CD14-positive monocyte (primary cell): Measurements from ENCODE around the gene GATA3. TPM values are rescaled to one million over a fixed set of nuclear protein-coding genes. Genes with fewer than 3 reads are reported as not detected.
A peak's percentile ranks its signal among the peaks of the same experiment; 100 is the strongest.

ENCODE experiments used
- DNase-seq, 3 donors: peaks; one replicate each; pipeline ENCODE4 v3.0.0-alpha.2; 2011 to 2022
- H2AFZ ChIP-seq: 2 replicates; pipeline ENCODE4 v1.6.0; 2012; ENCODE audit warnings: mild to moderate bottlenecking, low read depth, low read length, inconsistent platforms; ENCODE audit not compliant: insufficient read depth, poor library complexity, severe bottlenecking
- H3K27ac ChIP-seq, 2 donors: 1 replicate in 1 of 2; 2 replicates in 1 of 2; pipeline ENCODE4 v1.5.1; 2012 to 2013; ENCODE audit warnings: low read length in 2 of 2, control low read depth in 1 of 2, inconsistent platforms in 1 of 2, low read depth in 1 of 2, mild to moderate bottlenecking in 1 of 2
- H3K27me3 ChIP-seq, 2 donors: one replicate each; pipeline versions ENCODE4 v1.6.0 to v1.6.1; 2011 to 2013; ENCODE audit warnings: low read length in 2 of 2; ENCODE audit not compliant: control insufficient read depth in 2 of 2, insufficient read depth in 2 of 2
- H3K36me3 ChIP-seq, 2 donors: replicated peaks in 1 of 2; 1 replicate in 1 of 2; 2 replicates in 1 of 2; pipeline versions ENCODE4 v1.5.1 to v1.6.1; 2012 to 2013; ENCODE audit warnings: low read length in 2 of 2, control low read depth in 1 of 2, inconsistent platforms in 1 of 2, mild to moderate bottlenecking in 1 of 2; ENCODE audit not compliant: insufficient read depth in 2 of 2, control insufficient read depth in 1 of 2
- H3K4me1 ChIP-seq, 2 donors: 1 replicate in 1 of 2; 2 replicates in 1 of 2; pipeline versions ENCODE4 v1.5.1 to v1.6.1; 2012 to 2013; ENCODE audit warnings: low read length in 2 of 2, control low read depth in 1 of 2, inconsistent platforms in 1 of 2, mild to moderate bottlenecking in 1 of 2, moderate library complexity in 1 of 2; ENCODE audit not compliant: insufficient read depth in 2 of 2, control insufficient read depth in 1 of 2
- H3K4me2 ChIP-seq: replicated peaks from 2 replicates; pipeline ENCODE3; 2012; ENCODE audit warnings: low read length, moderate library complexity, mild to moderate bottlenecking; ENCODE audit not compliant: poor library complexity, severe bottlenecking; ENCODE audit errors: extremely low read depth
- H3K4me3 ChIP-seq, 3 experiments: fragments of 200-600 bp in 1 of 3; sonication (generic) in 1 of 3; replicated peaks in 1 of 3; 1 replicate in 2 of 3; 2 replicates in 1 of 3; pipeline ENCODE4 v1.5.1; 2011 to 2013; ENCODE audit warnings: low read length in 3 of 3, mild to moderate bottlenecking in 3 of 3, control low read depth in 2 of 3, low read depth in 2 of 3, inconsistent platforms in 1 of 3, moderate library complexity in 1 of 3
- H3K79me2 ChIP-seq: 2 replicates; pipeline ENCODE4 v1.6.0; 2012; ENCODE audit warnings: mild to moderate bottlenecking, control low read depth, inconsistent platforms, low read length, moderate library complexity; ENCODE audit not compliant: insufficient read depth
- H3K9ac ChIP-seq: 2 replicates; pipeline ENCODE4 v1.6.0; 2017; ENCODE audit warnings: low read length, mild to moderate bottlenecking; ENCODE audit not compliant: insufficient read depth, poor library complexity, severe bottlenecking
- H3K9me3 ChIP-seq, 2 donors: replicated peaks in 1 of 2; 1 replicate in 1 of 2; 2 replicates in 1 of 2; pipeline versions ENCODE4 v1.5.1 to v1.6.1; 2012 to 2013; ENCODE audit warnings: low read length in 2 of 2, control low read depth in 1 of 2; ENCODE audit not compliant: control insufficient read depth in 1 of 2, insufficient read depth in 1 of 2
- H4K20me1 ChIP-seq: 2 replicates; pipeline ENCODE4 v1.6.0; 2012; ENCODE audit warnings: mild to moderate bottlenecking, low read length, control low read depth, moderate library complexity; ENCODE audit not compliant: insufficient read depth
- H3K27ac Mint-ChIP-seq, 7 donors: one replicate each; pipeline ENCODE4 v1.8.0; 2020; ENCODE audit warnings: mild to moderate bottlenecking in 7 of 7, mixed read lengths in 7 of 7, moderate library complexity in 6 of 7, inconsistent platforms in 2 of 7
- H3K27me3 Mint-ChIP-seq, 3 donors: one replicate each; pipeline ENCODE4 v1.8.0; 2021 to 2022; ENCODE audit warnings: low read depth in 3 of 3, mild to moderate bottlenecking in 3 of 3, mixed read lengths in 3 of 3, moderate library complexity in 3 of 3, inconsistent platforms in 1 of 3
- H3K36me3 Mint-ChIP-seq, 2 donors: one replicate each; pipeline ENCODE4 v1.8.0; 2020; ENCODE audit warnings: mixed read lengths in 2 of 2, inconsistent platforms in 1 of 2, mild to moderate bottlenecking in 1 of 2
- H3K4me1 Mint-ChIP-seq: one replicate; pipeline ENCODE4 v1.8.0; 2020; ENCODE audit warnings: mild to moderate bottlenecking, mixed read lengths
- H3K4me3 Mint-ChIP-seq, 2 donors: one replicate each; pipeline ENCODE4 v1.8.0; 2020; ENCODE audit warnings: mild to moderate bottlenecking in 2 of 2, mixed read lengths in 2 of 2, moderate library complexity in 1 of 2
- H3K9me3 Mint-ChIP-seq, 7 donors: one replicate each; pipeline ENCODE4 v1.8.0; 2020 to 2022; ENCODE audit warnings: mixed read lengths in 7 of 7, mild to moderate bottlenecking in 6 of 7, moderate library complexity in 6 of 7, inconsistent platforms in 2 of 7
- WGBS: methylation state at CpG from one replicate; pipeline ENCODE4 v1.1.5; 2013; ENCODE audit warnings: missing lambda C conversion rate; ENCODE audit not compliant: insufficient coverage; 5-methylcytosine and 5-hydroxymethylcytosine counted together
- intact Hi-C, 2 donors: fragments of 100-400 bp; cut with micrococcal nuclease; formaldehyde crosslinking; loops; one replicate each; pipeline versions ENCODE4 v1.15.0 to v1.15.1; 2023
- polyA plus RNA-seq, 3 donors: library from polyadenylated mRNA; depleted of rRNA in 1 of 3; unstranded in 2 of 3; stranded (reverse) in 1 of 3; fragments of 300-500 nt in 2 of 3; fragments of >200 nt in 1 of 3; fragmentation: Illumina TruSeq in 2 of 3; gene quantifications; 1 replicate in 2 of 3; 2 replicates in 1 of 3; pipeline ENCODE4 v1.2.3, GENCODE V29; 2012 to 2021
- TF ChIP-seq, protein P1 (sequence below): fragments of 200-600 bp; IDR thresholded peaks from one replicate; pipeline ENCODE4 v1.8.0; 2022; ENCODE audit warnings: antibody characterized with exemption, mild to moderate bottlenecking

GATA3 gene
- polyA plus RNA-seq, 3 donors, result 0.07 to 0.08 TPM; not detected in 1

DNA sequence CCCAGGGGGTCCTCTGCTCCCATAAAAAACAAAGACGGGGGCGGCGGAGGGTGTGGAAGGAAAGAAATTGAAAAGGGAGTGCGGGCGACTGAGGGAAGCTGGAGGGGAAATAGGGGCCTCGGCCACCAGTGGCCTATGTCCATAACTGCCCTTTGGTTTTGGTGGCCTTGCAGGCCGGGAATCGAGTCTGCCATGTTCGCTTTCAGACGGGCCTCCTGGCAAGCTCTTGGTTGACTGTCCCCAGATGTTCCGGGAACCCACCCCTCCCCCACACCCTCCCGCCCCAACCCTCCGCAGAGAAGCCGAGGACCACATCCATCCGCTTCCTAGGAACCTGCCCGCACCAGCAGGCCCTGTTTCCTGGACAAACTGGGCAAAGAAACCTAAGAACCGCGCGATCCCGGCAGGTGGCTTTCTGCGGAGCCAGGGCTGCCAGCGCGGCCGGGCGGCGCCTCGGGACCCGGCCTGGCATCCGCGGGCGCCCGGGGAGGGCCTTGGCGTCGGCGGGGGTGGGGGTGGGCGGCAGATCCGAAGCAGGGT lies 20.0 kb upstream of the GATA3 start:
- no peak overlapping the region for H3K4me3 ChIP-seq
- H2AFZ ChIP-seq, result no peak overlapping the region
- DNase-seq, result no peak
- intact Hi-C loops, result no loop called here
- no peaks in the 10 kb centered on the region for H4K20me1 ChIP-seq
- H3K9ac ChIP-seq, result no peak overlapping the region
- TF ChIP-seq, protein P1, sequence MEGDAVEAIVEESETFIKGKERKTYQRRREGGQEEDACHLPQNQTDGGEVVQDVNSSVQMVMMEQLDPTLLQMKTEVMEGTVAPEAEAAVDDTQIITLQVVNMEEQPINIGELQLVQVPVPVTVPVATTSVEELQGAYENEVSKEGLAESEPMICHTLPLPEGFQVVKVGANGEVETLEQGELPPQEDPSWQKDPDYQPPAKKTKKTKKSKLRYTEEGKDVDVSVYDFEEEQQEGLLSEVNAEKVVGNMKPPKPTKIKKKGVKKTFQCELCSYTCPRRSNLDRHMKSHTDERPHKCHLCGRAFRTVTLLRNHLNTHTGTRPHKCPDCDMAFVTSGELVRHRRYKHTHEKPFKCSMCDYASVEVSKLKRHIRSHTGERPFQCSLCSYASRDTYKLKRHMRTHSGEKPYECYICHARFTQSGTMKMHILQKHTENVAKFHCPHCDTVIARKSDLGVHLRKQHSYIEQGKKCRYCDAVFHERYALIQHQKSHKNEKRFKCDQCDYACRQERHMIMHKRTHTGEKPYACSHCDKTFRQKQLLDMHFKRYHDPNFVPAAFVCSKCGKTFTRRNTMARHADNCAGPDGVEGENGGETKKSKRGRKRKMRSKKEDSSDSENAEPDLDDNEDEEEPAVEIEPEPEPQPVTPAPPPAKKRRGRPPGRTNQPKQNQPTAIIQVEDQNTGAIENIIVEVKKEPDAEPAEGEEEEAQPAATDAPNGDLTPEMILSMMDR, result no peak
- peak overlapping the region in 1 of 2 donors; percentile 77 for H3K4me3 Mint-ChIP-seq
- no peak overlapping the region for H3K27ac Mint-ChIP-seq
- H3K9me3 Mint-ChIP-seq, result peaks cover 0 to 28% (median 8%) of the 10 kb centered on the region in 7 donors
- peaks cover 70 to 99% of the 10 kb centered on the region in 2 donors for H3K27me3 ChIP-seq
- H3K4me1 Mint-ChIP-seq, result peaks cover 12% of the 10 kb centered on the region
- H3K36me3 Mint-ChIP-seq, result peaks cover 0 to 4% of the 10 kb centered on the region in 2 donors
- WGBS, result under 1% methylated on average over 35 of the region's 37 CpGs
- H3K36me3 ChIP-seq, result no peaks in the 10 kb centered on the region
- no peaks in the 10 kb centered on the region for H3K4me1 ChIP-seq
- no peaks in the 10 kb centered on the region for H3K79me2 ChIP-seq
- H3K27ac ChIP-seq, result no peak overlapping the region
- peaks cover 0 to 34% of the 10 kb centered on the region in 2 donors for H3K9me3 ChIP-seq
- H3K27me3 Mint-ChIP-seq, result peaks cover 85 to 93% (median 86%) of the 10 kb centered on the region in 3 donors
- no peak overlapping the region for H3K4me2 ChIP-seq

DNA sequence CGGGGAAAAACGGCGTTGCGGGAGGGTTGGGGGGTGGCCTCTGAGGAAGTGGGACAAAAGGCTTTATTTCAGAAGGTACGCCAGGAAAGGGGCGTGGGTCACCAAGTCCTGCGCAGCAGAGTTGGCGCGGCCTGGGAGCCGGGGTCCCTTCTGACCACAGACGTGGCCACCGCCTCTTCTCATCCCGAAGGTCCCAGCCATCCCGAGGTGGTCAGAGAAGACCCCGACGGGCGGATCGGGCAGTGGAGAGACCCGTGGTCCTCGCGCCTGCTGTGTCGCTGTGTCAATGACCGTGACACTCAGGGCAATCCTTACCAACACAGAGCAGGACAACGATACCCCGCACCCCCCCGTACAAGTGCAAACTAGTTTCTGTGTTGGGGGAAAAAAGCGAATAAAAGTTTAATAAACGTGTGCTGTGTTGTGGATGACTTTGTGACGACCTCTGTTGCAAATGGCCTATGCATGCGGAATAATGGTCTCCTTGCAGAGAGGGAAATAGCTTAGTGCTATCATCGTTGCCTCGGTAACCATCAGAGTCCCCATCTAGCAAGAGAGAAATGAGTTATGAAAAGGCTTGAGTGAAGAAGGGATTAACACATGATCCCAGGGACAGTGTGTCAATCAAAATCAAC lies 19.4 kb upstream of the GATA3 start:
- peaks cover 12% of the 10 kb centered on the region for H3K4me1 Mint-ChIP-seq
- no peak overlapping the region for H3K4me3 ChIP-seq
- TF ChIP-seq, protein P1, result no peak
- H3K4me1 ChIP-seq, result no peaks in the 10 kb centered on the region
- no peaks in the 10 kb centered on the region for H3K79me2 ChIP-seq
- no peak overlapping the region for H3K4me2 ChIP-seq
- WGBS, result 4% methylated on average over 27 of the region's 32 CpGs
- no peak overlapping the region for H3K27ac Mint-ChIP-seq
- H2AFZ ChIP-seq, result no peak overlapping the region
- peaks cover 76 to 99% of the 10 kb centered on the region in 2 donors for H3K27me3 ChIP-seq
- H3K4me3 Mint-ChIP-seq, result peak overlapping the region in 1 of 2 donors; percentile 76
- H3K9ac ChIP-seq, result no peak overlapping the region
- no peak for DNase-seq
- H3K36me3 Mint-ChIP-seq, result peaks cover 0 to 4% of the 10 kb centered on the region in 2 donors
- peaks cover 0 to 28% (median 8%) of the 10 kb centered on the region in 7 donors for H3K9me3 Mint-ChIP-seq
- peaks cover 0 to 38% of the 10 kb centered on the region in 2 donors for H3K9me3 ChIP-seq
- intact Hi-C loops, result no loop called here
- H3K36me3 ChIP-seq, result no peaks in the 10 kb centered on the region
- peaks cover 88 to 94% (median 92%) of the 10 kb centered on the region in 3 donors for H3K27me3 Mint-ChIP-seq
- H3K27ac ChIP-seq, result no peak overlapping the region
- H4K20me1 ChIP-seq, result no peaks in the 10 kb centered on the region
